CD14-positive monocyte (primary cell): ENCODE data around the gene MINAR2. TPM values are rescaled to one million over a fixed set of nuclear protein-coding genes. Genes with fewer than 3 reads are reported as not detected.

Experiments
- DNase-seq, 3 donors: peaks; one replicate each; pipeline ENCODE4 v3.0.0-alpha.2; 2011 to 2022
- H2AFZ ChIP-seq: 2 replicates; pipeline ENCODE4 v1.6.0; 2012; ENCODE audit warnings: mild to moderate bottlenecking, low read depth, low read length, inconsistent platforms; ENCODE audit not compliant: insufficient read depth, poor library complexity, severe bottlenecking
- H3K27ac ChIP-seq, 2 donors: 1 replicate in 1 of 2; 2 replicates in 1 of 2; pipeline ENCODE4 v1.5.1; 2012 to 2013; ENCODE audit warnings: low read length in 2 of 2, control low read depth in 1 of 2, inconsistent platforms in 1 of 2, low read depth in 1 of 2, mild to moderate bottlenecking in 1 of 2
- H3K27me3 ChIP-seq, 2 donors: one replicate each; pipeline versions ENCODE4 v1.6.0 to v1.6.1; 2011 to 2013; ENCODE audit warnings: low read length in 2 of 2; ENCODE audit not compliant: control insufficient read depth in 2 of 2, insufficient read depth in 2 of 2
- H3K36me3 ChIP-seq, 2 donors: replicated peaks in 1 of 2; 1 replicate in 1 of 2; 2 replicates in 1 of 2; pipeline versions ENCODE4 v1.5.1 to v1.6.1; 2012 to 2013; ENCODE audit warnings: low read length in 2 of 2, control low read depth in 1 of 2, inconsistent platforms in 1 of 2, mild to moderate bottlenecking in 1 of 2; ENCODE audit not compliant: insufficient read depth in 2 of 2, control insufficient read depth in 1 of 2
- H3K4me1 ChIP-seq, 2 donors: 1 replicate in 1 of 2; 2 replicates in 1 of 2; pipeline versions ENCODE4 v1.5.1 to v1.6.1; 2012 to 2013; ENCODE audit warnings: low read length in 2 of 2, control low read depth in 1 of 2, inconsistent platforms in 1 of 2, mild to moderate bottlenecking in 1 of 2, moderate library complexity in 1 of 2; ENCODE audit not compliant: insufficient read depth in 2 of 2, control insufficient read depth in 1 of 2
- H3K4me2 ChIP-seq: replicated peaks from 2 replicates; pipeline ENCODE3; 2012; ENCODE audit warnings: low read length, moderate library complexity, mild to moderate bottlenecking; ENCODE audit not compliant: poor library complexity, severe bottlenecking; ENCODE audit errors: extremely low read depth
- H3K4me3 ChIP-seq, 3 experiments: fragments of 200-600 bp in 1 of 3; sonication (generic) in 1 of 3; replicated peaks in 1 of 3; 1 replicate in 2 of 3; 2 replicates in 1 of 3; pipeline ENCODE4 v1.5.1; 2011 to 2013; ENCODE audit warnings: low read length in 3 of 3, mild to moderate bottlenecking in 3 of 3, control low read depth in 2 of 3, low read depth in 2 of 3, inconsistent platforms in 1 of 3, moderate library complexity in 1 of 3
- H3K79me2 ChIP-seq: 2 replicates; pipeline ENCODE4 v1.6.0; 2012; ENCODE audit warnings: mild to moderate bottlenecking, control low read depth, inconsistent platforms, low read length, moderate library complexity; ENCODE audit not compliant: insufficient read depth
- H3K9ac ChIP-seq: 2 replicates; pipeline ENCODE4 v1.6.0; 2017; ENCODE audit warnings: low read length, mild to moderate bottlenecking; ENCODE audit not compliant: insufficient read depth, poor library complexity, severe bottlenecking
- H3K9me3 ChIP-seq, 2 donors: replicated peaks in 1 of 2; 1 replicate in 1 of 2; 2 replicates in 1 of 2; pipeline versions ENCODE4 v1.5.1 to v1.6.1; 2012 to 2013; ENCODE audit warnings: low read length in 2 of 2, control low read depth in 1 of 2; ENCODE audit not compliant: control insufficient read depth in 1 of 2, insufficient read depth in 1 of 2
- H4K20me1 ChIP-seq: 2 replicates; pipeline ENCODE4 v1.6.0; 2012; ENCODE audit warnings: mild to moderate bottlenecking, low read length, control low read depth, moderate library complexity; ENCODE audit not compliant: insufficient read depth
- H3K27ac Mint-ChIP-seq, 7 donors: one replicate each; pipeline ENCODE4 v1.8.0; 2020; ENCODE audit warnings: mild to moderate bottlenecking in 7 of 7, mixed read lengths in 7 of 7, moderate library complexity in 6 of 7, inconsistent platforms in 2 of 7
- H3K27me3 Mint-ChIP-seq, 3 donors: one replicate each; pipeline ENCODE4 v1.8.0; 2021 to 2022; ENCODE audit warnings: low read depth in 3 of 3, mild to moderate bottlenecking in 3 of 3, mixed read lengths in 3 of 3, moderate library complexity in 3 of 3, inconsistent platforms in 1 of 3
- H3K36me3 Mint-ChIP-seq, 2 donors: one replicate each; pipeline ENCODE4 v1.8.0; 2020; ENCODE audit warnings: mixed read lengths in 2 of 2, inconsistent platforms in 1 of 2, mild to moderate bottlenecking in 1 of 2
- H3K4me1 Mint-ChIP-seq: one replicate; pipeline ENCODE4 v1.8.0; 2020; ENCODE audit warnings: mild to moderate bottlenecking, mixed read lengths
- H3K4me3 Mint-ChIP-seq, 2 donors: one replicate each; pipeline ENCODE4 v1.8.0; 2020; ENCODE audit warnings: mild to moderate bottlenecking in 2 of 2, mixed read lengths in 2 of 2, moderate library complexity in 1 of 2
- H3K9me3 Mint-ChIP-seq, 7 donors: one replicate each; pipeline ENCODE4 v1.8.0; 2020 to 2022; ENCODE audit warnings: mixed read lengths in 7 of 7, mild to moderate bottlenecking in 6 of 7, moderate library complexity in 6 of 7, inconsistent platforms in 2 of 7
- WGBS: methylation state at CpG from one replicate; pipeline ENCODE4 v1.1.5; 2013; ENCODE audit warnings: missing lambda C conversion rate; ENCODE audit not compliant: insufficient coverage; 5-methylcytosine and 5-hydroxymethylcytosine counted together
- intact Hi-C, 2 donors: fragments of 100-400 bp; cut with micrococcal nuclease; formaldehyde crosslinking; loops; one replicate each; pipeline versions ENCODE4 v1.15.0 to v1.15.1; 2023
- polyA plus RNA-seq, 3 donors: library from polyadenylated mRNA; depleted of rRNA in 1 of 3; unstranded in 2 of 3; stranded (reverse) in 1 of 3; fragments of 300-500 nt in 2 of 3; fragments of >200 nt in 1 of 3; fragmentation: Illumina TruSeq in 2 of 3; gene quantifications; 1 replicate in 2 of 3; 2 replicates in 1 of 3; pipeline ENCODE4 v1.2.3, GENCODE V29; 2012 to 2021
- TF ChIP-seq, protein P1 (sequence below): fragments of 200-600 bp; IDR thresholded peaks from one replicate; pipeline ENCODE4 v1.8.0; 2022; ENCODE audit warnings: antibody characterized with exemption, mild to moderate bottlenecking

MINAR2 gene
- polyA plus RNA-seq, 3 donors, result not detected

DNA sequence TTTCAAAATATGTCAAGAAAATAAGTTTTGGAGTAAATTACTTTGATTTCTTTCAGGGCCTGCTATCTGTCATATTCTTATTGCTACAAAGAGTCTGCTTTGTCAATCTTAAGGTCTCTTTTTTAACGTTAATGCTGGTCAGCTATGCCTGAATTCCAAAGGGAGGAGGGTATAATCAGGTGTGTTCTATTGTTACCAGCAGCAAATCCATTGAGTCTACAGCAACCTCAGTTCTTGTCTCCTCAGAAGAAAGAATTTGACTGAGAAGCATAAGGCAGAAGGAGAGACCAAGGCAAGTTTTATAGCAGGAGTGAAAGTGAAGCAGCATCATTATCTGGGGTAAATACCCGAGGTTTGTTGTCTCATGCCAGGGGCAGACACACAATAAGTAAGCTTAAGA lies 23.7 kb upstream of the MINAR2 start:
- H3K9me3 ChIP-seq, result no peaks in the 10 kb centered on the region
- H3K27me3 Mint-ChIP-seq, result no peaks in the 10 kb centered on the region

GRCh38 chr5:129724647-129725046 lies 23.2 kb upstream of the MINAR2 start:
- no peak for DNase-seq
- peaks cover 0 to 7% (median 0%) of the 10 kb centered on the region in 7 donors for H3K9me3 Mint-ChIP-seq
- no peaks in the 10 kb centered on the region for H3K36me3 Mint-ChIP-seq
- H2AFZ ChIP-seq, result no peak overlapping the region
- H3K27me3 Mint-ChIP-seq, result no peaks in the 10 kb centered on the region
- H3K9me3 ChIP-seq, result no peaks in the 10 kb centered on the region
- 94% methylated on average over 2 of the region's 4 CpGs for WGBS
- H3K4me3 Mint-ChIP-seq, result no peak overlapping the region
- no peak overlapping the region for H3K9ac ChIP-seq
- no peak overlapping the region for H3K27ac ChIP-seq
- no peaks in the 10 kb centered on the region for H3K4me1 ChIP-seq
- no peaks in the 10 kb centered on the region for H3K4me1 Mint-ChIP-seq
- H3K4me2 ChIP-seq, result no peak overlapping the region
- no peaks in the 10 kb centered on the region for H4K20me1 ChIP-seq
- TF ChIP-seq, protein P1, sequence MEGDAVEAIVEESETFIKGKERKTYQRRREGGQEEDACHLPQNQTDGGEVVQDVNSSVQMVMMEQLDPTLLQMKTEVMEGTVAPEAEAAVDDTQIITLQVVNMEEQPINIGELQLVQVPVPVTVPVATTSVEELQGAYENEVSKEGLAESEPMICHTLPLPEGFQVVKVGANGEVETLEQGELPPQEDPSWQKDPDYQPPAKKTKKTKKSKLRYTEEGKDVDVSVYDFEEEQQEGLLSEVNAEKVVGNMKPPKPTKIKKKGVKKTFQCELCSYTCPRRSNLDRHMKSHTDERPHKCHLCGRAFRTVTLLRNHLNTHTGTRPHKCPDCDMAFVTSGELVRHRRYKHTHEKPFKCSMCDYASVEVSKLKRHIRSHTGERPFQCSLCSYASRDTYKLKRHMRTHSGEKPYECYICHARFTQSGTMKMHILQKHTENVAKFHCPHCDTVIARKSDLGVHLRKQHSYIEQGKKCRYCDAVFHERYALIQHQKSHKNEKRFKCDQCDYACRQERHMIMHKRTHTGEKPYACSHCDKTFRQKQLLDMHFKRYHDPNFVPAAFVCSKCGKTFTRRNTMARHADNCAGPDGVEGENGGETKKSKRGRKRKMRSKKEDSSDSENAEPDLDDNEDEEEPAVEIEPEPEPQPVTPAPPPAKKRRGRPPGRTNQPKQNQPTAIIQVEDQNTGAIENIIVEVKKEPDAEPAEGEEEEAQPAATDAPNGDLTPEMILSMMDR, result no peak
- intact Hi-C loops, result no loop called here
- H3K27ac Mint-ChIP-seq, result no peak overlapping the region
- no peaks in the 10 kb centered on the region for H3K36me3 ChIP-seq
- H3K27me3 ChIP-seq, result no peaks in the 10 kb centered on the region
- H3K4me3 ChIP-seq, result no peak overlapping the region
- no peaks in the 10 kb centered on the region for H3K79me2 ChIP-seq

More for the DNA sequence above, 23.7 kb upstream of the MINAR2 start:
- Mint-ChIP-seq H3K27ac (no peak overlapping the region), H3K4me3 (no peak overlapping the region), H3K36me3 (no peaks in the 10 kb centered on the region), H3K9me3 (peaks cover 0 to 7% (median 0%) of the 10 kb centered on the region in 7 donors), H3K4me1 (no peaks in the 10 kb centered on the region)
- H3K27ac ChIP-seq, result no peak overlapping the region
- intact Hi-C loops, result no loop called here
- no peaks in the 10 kb centered on the region for H3K79me2 ChIP-seq
- H3K9ac ChIP-seq, result no peak overlapping the region
- no peak for DNase-seq
- H4K20me1 ChIP-seq, result no peaks in the 10 kb centered on the region
- H3K4me2 ChIP-seq, result no peak overlapping the region
- 63% methylated on average over 1 of the region's 2 CpGs for WGBS
- H3K27me3 ChIP-seq, result no peaks in the 10 kb centered on the region
- H2AFZ ChIP-seq, result no peak overlapping the region
- no peak overlapping the region for H3K4me3 ChIP-seq
- H3K36me3 ChIP-seq, result no peaks in the 10 kb centered on the region
- TF ChIP-seq, protein P1, result no peak
- no peaks in the 10 kb centered on the region for H3K4me1 ChIP-seq
